Retina (tissue), 1 donor: ENCODE data around the gene FASTKD2.
A peak's percentile ranks its signal among the peaks of the same experiment; 100 is the strongest.
"Not testable (repeated sequence)": the region's sequence is repeated elsewhere in the genome, so short reads cannot be mapped to it uniquely, and the experiment has no call there.

Experiments
- DNase-seq: peaks from one replicate; pipeline ENCODE4 v3.0.0-alpha.2; 2016

FASTKD2 gene

GRCh38 chr2:206792645-206793044 is 27.2 kb downstream of the FASTKD2 start:
- no peak for DNase-seq

GRCh38 chr2:206797376-206797775 is 32.0 kb downstream of the FASTKD2 start:
- DNase-seq = no peak

GRCh38 chr2:206798000-206798399 is 32.6 kb downstream of the FASTKD2 start:
- DNase-seq = no peak

GRCh38 chr2:206799083-206799482 is 33.7 kb downstream of the FASTKD2 start:
- no peak for DNase-seq

GRCh38 chr2:206800506-206801417 is 35.4 kb downstream of the FASTKD2 start:
- peak; percentile 81 for DNase-seq

GRCh38 chr2:206801418-206802189 is 36.2 kb downstream of the FASTKD2 start:
- DNase-seq = no peak

GRCh38 chr2:206802654-206803514 is 37.5 kb downstream of the FASTKD2 start:
- no peak for DNase-seq

- no peak for DNase-seq
These were observed 38.9 kb downstream of the FASTKD2 start for GRCh38 chr2:206804326-206804725.

- no peak for DNase-seq
These were observed 40.6 kb downstream of the FASTKD2 start for GRCh38 chr2:206805887-206806607.

GRCh38 chr2:206807624-206808023 is 42.2 kb downstream of the FASTKD2 start:
- not testable (repeated sequence) for DNase-seq

GRCh38 chr2:206812471-206812870 is 47.1 kb downstream of the FASTKD2 start:
- not testable (repeated sequence) for DNase-seq

- DNase-seq = no peak
These were observed 49.1 kb downstream of the FASTKD2 start for GRCh38 chr2:206814498-206814897.

- no peak for DNase-seq
These were observed 55.4 kb downstream of the FASTKD2 start for GRCh38 chr2:206820807-206821206.

- no peak for DNase-seq
These were observed 57.8 kb downstream of the FASTKD2 start for GRCh38 chr2:206823178-206823577.

GRCh38 chr2:206824087-206824618 is 58.7 kb downstream of the FASTKD2 start:
- DNase-seq = no peak

- no peak for DNase-seq
These were observed 59.6 kb downstream of the FASTKD2 start for GRCh38 chr2:206824993-206825392.

- DNase-seq = no peak
These were observed 66.1 kb downstream of the FASTKD2 start for GRCh38 chr2:206831442-206831995.

- no peak for DNase-seq
These were observed 67.5 kb downstream of the FASTKD2 start for GRCh38 chr2:206832873-206833272.

- DNase-seq = no peak
These were observed 67.9 kb downstream of the FASTKD2 start for GRCh38 chr2:206833291-206833690.

- no peak for DNase-seq
These were observed 71.3 kb downstream of the FASTKD2 start for GRCh38 chr2:206836722-206837121.

GRCh38 chr2:206837775-206838174 is 72.4 kb downstream of the FASTKD2 start:
- no peak for DNase-seq

- DNase-seq = no peak
These were observed 73.3 kb downstream of the FASTKD2 start for GRCh38 chr2:206838690-206839089.
